ENCODE data around the gene CLN6.
"Not testable (repeated sequence)": the region's sequence is repeated elsewhere in the genome, so short reads cannot be mapped to it uniquely, and the experiment has no call there.

Gene CLN6

DNA sequence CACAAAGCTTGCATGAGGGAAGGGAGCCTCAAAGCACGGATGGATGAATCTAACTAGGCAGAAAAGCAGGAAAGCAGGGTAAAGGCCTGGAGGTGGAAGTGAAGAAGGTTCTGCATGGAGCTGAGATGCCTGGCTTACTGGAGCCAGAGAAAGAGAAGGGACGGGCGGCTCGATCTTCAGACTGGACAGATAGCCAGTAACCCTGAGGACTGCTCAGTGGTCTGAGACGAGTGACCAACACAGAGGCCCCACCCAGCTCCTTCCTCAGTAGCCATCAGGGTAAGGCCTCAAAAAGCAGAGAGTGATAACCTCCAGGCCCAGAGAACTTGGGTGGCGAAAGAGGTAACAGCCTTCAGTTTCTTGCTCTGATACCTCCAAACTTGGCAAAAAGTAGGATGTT, 6.4 kb downstream of the CLN6 start:
- DNase-seq (ENCODE audit: low read depth): no peak

DNA sequence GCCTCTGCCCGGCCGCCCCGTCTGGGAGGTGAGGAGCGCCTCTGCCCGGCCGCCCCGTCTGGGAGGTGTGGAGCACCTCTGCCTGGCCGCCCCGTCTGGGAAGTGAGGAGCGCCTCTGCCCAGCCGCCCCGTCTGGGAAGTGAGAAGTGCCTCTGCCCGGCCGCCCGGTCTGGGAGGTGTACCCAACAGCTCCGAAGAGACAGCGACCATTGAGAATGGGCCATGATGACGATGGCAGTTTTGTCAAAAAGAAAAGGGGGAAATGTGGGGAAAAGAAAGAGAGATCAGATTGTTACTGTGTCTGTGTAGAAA, 7.1 kb downstream of the CLN6 start:
- DNase-seq (ENCODE audit: low read depth): not testable (repeated sequence)

DNA sequence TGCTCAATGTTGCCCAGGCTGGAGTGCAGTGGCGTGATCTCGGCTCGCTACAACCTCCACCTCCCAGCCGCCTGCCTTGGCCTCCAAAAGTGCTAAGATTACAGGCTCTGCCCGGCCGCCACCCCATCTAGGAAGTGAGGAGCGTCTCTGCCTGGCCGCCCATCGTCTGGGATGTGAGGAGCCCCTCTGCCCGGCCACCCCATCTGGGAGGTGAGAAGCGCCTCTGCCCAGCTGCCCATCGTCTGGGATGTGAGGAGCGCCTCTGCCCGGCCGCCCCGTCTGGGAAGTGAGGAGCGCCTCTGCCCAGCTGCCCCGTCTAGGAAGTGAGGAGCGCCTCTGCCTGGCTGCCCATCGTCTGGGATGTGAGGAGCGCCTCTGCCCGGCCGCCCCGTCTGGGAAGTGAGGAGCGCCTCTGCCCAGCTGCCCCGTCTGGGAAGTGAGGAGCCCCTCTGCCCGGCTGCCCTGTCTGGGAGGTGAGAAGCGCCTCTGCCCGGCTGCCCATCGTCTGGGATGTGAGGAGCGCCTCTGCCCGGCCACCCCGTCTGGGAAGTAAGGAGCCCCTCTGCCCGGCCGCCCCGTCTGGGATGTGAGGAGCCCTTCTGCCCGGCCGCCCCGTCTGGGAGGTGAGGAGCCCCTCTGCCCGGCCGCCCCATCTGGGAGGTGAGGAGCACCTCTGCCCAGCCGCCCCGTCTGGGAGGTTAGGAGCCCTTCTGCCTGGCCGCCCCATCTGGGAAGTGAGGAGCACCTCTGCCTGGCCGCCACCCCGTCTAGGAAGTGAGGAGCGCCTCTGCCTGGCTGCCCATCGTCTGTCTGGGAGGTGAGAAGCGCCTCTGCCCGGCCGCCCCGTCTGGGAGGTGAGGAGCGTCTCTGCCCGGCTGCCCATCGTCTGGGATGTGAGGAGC, 7.7 kb downstream of the CLN6 start:
- not testable (repeated sequence) for DNase-seq (ENCODE audit: low read depth)

DNA sequence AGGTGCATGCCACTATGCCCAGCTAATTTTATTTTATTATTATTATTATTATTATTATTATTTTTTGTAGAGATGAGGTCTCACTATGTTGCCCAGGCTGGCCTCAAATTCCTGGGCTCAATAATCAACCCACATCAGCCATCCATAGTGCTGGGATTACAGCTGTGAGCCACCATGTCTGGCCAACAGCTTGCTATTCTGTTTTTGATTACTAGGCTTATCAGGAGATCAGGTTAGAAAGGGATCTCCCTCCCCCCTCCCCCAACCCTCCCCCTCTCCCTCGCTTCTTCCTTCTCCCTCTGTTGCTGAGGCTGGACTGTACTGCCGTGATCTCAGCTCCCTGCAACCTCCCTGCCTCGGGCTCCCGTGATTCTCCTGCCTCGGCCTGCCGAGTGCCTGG, 8.6 kb downstream of the CLN6 start:
- DNase-seq (ENCODE audit: low read depth): no peak

DNA sequence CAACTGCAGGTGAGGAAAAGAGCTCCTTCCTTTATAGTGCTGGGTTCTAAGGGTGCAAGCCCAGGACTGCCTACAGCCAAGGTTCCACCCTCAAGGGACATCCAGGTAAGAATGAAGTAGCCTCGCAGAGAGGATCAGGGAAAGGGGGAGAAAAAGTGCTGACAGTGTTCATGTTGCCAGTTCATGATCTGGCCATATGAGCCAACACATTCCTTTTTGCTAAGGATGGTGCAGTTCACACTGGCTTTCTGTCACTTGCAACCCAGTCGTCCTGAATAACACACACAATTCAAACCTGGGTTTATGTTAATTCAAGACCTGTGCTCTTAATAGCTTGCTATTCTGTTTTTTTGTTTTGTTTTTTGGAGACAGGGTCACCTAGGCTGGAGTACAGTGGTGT, 9.0 kb downstream of the CLN6 start:
- no peak for DNase-seq (ENCODE audit: low read depth)

DNA sequence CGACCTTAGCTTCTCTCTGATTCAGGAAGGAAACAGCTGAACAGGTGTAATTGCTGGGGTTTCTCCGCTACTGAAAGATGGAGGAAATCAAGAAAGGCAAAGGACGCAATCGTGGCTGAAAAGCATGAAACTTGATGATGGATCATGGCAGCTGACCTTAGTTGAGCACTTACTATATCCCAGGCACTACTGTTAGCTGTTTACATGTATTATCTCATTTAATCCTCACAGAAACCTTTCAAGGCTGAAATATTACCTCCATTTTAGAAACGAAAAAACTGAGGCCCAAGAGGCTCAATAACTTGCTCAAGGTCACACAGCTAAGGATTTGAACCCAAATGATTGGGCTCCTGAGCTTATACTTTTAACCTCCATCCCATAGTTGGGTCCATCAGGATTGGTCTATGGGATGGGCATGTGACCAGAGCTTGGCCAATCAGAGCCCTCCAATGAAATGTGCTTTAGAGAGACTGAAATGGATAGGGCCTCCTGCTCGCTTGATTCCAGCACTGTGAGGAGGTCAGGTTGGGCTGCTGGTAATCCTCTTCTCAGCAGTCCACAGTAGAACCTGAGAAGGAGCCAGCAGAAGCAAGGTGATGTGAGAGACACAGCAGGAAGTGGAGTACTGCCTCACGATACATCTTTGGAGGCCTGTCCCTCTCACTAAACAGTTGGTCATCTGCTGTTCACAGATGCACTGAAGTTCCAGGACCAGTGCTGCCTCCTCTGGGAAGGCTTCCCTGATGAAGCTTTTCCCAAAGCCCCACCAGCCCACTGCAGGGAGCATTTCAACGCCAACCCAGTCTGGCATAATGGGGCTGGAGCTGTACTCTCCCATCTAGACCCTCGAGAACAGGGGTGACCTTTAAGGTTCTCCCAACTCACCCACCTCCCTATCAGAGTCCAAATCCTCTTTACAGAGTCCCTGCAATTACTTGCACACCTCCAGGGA, 10.4 kb downstream of the CLN6 start:
- DNase-seq (ENCODE audit: low read depth): no peak

DNA sequence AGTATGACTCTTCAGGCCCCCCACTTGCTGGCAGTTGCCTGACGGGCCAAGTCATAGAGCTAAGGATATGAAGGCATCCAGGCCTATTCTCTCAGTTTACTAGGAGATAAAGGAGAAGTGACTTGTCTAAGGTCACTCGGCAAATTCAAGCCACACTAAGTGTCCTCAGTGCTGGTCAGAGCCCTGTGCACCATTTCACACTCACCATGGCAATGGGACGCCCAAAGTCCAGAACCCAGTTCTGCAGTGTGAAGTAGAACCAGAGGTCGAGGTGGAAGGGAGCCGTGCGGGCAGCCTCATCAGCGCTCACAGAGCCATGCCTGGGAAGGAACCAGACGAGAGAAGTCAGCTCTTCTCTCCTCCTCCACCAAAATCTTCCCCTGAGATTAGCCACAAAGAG, 11.2 kb downstream of the CLN6 start:
- no peak for DNase-seq (ENCODE audit: low read depth)

DNA sequence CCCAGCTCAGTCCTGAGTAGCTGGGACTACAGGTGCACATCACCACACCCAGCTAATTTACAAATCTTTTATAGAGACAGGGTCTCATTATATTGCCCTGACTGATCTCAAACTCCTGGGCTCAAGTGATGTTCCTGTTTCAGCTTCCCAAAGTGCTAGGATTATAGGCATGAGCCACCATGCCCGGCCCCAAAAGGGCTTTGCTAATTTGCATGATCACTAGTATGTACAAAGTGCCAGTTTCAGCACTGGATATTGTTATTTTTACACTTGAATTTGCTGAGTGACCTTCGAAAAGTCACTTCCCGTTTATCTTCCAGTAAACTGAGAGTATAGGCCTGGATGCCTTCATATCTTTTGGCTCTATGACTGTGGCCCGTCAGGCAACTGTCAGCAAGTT, 12.2 kb downstream of the CLN6 start:
- DNase-seq (ENCODE audit: low read depth): no peak

DNA sequence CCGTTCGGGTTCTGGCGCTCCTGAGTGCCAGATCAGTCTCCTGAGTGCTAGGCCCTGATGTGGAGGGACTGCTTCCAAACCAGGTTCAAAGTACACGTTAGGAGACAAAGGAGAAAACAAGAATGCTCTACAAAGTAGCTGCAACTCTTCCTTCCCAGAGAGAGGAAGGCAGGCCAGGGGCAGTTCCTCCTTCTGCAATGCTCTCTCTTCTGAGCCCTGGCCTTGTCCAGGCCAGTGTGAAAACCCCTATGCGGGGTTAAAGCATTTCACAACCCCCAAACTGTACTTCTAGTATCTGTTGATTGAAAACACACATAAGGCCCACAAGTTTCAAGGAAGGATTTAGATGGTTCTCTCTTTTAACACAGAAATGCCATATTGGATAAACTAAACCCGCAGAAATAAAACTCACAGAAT, 14.7 kb downstream of the CLN6 start:
- DNase-seq (ENCODE audit: low read depth): no peak

DNA sequence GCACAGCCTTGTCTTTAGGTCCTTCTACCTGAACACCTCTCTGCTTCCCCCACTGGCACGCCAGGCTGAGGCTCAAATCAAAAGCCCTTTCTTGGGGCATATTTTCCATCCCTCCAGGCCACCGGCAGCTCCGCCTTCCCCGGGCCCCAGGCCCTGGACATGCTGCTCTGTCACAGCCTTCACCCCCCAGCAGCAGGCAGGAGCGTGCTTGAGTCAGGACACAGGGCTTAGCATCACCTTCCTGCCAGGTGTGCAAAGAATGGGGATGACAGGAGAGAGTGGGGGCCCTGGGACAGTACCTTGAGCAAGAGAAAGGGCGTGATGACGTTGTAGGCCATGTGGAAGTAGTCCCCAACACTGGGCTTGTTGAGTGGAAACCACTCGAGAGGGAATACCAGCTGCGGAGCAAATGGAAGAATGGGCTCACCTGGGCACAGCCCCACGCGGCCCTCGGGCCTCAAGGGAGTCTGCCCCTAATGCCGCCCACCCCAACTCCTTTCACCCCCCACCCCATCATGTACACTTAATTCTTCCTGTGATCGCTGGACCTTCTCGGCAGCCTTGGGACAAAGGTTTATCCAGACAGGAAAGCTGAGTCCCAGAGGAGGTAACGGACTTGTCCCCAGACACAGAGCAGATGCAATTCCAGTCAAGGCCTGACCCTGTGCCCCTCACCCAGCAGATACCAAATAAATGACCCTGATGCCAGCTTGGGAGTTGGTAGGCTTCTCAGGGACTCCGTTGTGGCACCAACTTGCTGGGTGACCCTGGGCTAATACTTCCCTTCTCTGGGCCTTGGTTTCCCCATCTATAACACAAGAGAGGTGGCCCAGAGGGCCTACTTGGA, 15.3 kb downstream of the CLN6 start:
- no peak for DNase-seq (ENCODE audit: low read depth)

DNA sequence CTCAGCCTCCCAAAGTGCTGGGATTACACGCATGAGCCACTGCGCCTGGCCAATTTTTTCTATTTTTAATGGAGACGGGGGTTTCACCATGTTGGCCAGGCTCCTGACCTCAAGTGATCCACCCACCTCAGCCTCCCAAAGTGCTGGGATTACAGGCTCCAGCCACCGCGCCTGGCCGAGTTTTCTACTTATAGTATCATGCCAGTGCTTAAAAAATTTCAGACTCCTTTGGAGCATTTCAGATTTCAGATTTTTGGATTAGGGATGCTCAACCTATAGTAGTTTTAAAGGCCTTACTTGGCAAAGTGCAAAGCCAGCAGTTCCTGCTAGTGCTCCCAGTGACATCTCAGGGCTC, 16.1 kb downstream of the CLN6 start:
- DNase-seq (ENCODE audit: low read depth): not testable (repeated sequence)

DNA sequence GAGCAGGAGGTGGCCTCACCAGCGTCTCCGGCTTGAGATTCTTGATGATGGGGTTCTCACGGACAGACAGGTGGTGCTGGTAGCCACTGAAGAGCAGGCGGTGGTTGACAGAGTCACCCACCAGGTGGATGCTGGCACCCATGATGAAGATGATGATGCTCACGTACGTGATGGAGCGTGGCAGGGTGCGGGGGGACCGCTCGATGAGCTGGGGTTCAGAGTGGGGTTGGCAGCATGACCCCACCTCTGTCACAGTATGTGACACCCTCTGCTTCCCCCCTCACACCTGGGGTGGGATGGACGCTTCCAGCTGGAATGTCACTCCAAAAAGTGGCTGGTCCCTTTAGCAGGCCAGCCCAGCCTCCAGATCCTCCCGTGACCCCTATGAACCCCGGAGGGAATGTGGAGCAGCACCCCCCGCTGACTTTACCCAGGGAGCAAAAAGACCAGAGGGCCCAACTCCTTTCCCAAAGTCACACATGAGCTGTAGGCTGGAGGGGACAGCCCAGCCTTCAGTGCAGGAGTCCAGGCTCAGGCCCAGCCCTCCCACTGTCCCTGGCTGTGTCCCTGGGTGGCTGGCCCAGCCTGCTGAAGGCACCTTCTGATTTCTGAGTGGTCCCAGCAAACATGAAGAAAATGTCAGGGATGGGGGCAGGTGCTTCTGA, 17.7 kb downstream of the CLN6 start:
- no peak for DNase-seq (ENCODE audit: low read depth)

DNA sequence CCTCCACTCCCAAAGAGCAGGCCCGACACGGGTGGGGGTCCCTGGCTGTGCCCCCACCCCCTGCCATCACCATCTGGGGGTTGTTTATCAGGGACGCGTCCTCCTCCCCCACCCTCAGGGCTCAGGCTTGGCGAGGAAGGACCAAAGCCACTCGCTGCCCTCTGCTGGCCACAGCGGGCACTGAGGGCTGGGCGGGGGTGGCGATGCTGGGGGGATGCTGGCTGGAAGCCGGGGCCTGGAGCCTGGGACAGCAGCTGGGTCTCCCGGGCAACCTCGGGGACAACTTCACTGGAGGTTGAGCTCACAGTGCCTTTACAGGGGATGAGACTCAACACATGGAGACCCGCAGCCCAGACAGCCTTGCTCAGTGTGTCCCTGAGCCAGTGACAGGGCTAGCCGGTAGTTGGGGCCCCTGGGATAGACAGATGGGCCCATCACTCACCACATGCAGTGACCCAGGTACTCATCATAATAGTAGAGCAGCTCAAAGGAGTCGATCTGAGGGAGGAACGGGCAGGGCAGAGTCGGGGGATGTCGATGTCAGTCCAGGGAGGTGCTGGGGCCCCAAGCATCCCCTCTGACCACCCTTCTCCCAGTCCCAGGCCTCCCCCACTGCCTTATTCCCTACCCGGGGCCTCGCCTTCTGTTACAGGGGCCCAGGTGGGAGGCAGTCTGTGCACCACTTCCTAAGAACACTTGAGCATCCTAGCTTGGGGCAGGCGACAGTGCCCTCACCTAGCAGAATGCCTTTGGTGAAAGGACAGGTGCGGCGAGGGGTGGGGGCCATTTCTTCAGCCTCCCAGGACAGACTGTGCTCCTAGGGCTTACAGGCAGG, 18.5 kb downstream of the CLN6 start:
- no peak for DNase-seq (ENCODE audit: low read depth)

DNA sequence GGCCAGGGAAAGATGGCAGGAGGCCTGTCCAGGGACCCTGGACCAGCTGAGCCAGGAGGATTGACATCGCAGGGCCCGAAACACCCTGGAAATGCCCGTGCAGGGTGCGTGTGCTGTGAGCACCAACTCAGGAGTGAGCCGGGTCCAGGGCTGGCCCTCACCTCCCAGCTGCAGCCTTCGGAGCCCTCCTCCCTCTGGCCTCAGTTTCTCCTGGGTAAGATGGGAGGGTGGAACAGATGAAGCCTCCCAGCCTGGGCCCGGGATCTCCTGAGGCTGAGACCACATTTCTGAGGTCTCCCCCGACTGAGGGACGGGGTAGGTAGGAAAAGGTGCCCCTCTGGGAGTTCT, 19.1 kb downstream of the CLN6 start:
- no peak for DNase-seq (ENCODE audit: low read depth)

DNA sequence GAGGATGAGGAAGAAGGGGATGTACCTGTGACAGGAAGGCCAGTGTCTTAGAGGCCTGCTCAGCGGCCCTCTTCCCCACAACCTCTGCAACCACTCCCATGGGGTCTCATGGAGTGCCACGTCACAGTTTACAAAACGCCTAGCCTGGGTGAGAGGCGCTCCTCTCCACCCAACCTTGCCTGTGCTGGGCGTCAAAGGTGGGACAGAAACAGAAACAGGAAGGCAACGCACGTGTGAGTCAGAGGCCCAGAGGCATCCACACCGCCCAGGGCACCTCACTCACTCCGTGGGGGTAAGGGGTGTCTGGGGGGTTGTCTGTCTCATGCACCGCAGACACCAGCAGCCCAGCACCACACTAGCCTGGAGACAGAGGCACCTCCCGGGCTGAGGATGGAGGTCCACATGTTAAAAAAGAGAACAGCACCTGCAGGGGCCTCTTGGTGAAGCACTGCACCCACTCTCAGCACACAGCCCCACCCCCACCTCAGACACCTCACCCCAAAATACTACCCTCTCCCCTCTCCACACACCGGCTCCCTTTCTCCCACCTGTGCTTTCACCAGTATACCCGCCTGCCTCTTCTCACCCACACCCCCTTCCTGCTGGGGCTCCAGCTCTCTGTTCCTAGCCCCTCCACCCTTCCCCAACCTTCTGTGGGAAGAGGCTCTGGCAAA, 19.7 kb downstream of the CLN6 start:
- DNase-seq (ENCODE audit: low read depth): no peak

DNA sequence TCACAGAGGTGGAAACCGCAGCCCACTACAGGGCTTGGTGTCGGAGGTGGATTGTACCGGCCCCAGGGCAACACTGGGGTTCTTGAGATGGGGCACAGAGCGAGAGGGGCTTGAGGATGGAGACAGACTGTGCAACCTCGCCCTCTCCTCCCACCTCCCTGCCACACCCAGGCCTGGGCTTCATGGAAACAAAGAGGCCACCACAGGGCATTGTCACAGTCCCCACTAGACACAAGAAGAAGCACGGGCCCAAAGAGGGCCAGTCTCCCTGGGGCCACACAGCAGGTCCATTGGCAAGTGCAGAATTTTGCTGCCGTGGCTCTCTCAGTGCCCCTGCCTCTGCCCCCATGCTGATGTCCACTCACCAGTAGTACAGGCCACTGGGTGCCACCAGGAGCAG, 20.3 kb downstream of the CLN6 start:
- DNase-seq (ENCODE audit: low read depth): no peak

DNA sequence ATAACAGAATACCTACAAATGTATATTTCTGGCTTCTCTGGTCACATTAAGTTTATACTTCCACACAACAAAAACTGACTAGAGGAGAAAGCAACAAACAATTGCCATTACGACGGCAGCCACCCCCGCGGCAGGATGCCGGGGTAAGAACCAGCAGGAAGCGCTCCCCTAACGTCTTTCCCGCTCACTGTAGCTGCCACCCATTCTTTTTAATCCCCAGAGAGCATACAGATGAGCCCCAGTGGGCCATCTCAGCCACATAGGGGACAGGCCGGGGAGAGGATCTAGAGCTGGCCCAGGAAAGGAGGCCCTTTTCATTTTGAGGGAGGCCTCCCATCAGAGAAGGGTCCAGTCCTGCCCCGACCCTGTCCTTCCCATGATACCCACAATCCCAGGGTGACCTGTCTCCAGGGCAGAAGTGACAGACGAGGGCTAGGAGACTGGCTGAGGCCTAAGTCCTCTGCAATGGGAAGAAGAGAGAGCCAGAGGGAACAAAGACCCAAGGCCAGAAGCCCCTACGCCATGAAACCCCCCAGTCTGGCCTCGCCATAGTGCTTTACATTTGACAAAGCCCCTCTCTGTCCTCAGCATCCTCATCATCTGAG, 20.8 kb downstream of the CLN6 start:
- DNase-seq (ENCODE audit: low read depth): no peak

DNA sequence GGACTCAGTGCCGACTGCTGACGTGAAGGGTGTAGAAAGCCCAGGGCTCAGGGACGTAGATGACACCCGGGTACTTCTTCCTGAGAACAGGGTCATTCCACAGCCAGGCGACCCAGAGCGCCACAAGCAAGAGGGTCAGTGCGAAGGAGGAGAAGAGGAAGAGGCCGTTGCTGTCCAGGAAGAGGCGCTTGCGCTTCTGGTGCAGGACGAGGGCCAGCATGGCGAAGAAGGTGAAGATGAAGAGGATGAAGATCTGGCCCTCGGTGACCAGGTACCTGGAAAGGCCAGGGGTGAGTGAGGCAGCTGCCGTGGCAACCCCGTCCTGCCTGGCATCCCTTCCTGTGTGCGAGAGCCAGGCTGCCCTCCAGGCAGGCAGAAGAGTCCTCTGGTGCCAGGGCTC, 21.4 kb downstream of the CLN6 start:
- no peak for DNase-seq (ENCODE audit: low read depth)

DNA sequence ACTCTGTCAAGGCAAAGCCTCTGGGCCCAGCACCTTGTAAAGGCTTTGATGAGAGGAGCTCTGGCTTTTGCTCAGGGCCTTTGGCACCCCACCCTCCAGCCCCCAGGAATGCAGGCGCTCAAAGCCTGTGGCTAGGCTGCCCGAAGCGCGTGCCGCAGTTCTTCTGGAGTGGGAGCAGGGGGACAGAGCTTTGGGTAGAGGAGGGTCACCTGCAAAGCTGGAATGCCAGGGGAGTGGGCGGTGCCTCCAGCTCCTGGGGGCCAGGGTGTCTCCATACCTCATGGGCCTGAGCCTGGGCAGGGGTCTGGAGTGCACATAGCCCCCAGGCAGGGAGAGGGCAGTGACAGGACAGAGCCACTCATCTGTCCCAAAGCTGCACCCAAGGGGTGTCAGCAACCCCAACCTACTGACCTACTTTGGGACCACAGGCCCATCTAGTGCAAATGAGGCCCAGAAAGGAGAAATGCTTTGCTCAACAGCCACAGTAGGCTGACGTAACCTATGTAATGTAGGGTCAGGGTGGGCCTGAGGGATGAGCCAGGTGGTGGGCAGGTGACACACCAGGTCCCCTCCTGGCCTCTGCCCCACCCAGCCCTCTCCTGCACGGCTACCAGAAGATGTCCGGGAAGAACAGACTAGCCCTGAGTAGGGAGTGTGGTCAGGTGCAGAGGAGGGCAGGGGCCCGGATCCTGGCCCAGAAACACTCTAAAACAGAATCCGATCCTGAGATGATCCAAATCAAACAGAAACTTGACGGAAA, 22.2 kb downstream of the CLN6 start:
- no peak for DNase-seq (ENCODE audit: low read depth)

Data from stimulated activated CD8-positive, alpha-beta memory T cell treated with anti-CD3 and anti-CD28 coated beads, Interleukin-12 subunit alpha, Interleukin-12 subunit beta, amount 100 ng/mL, for 1 hour (primary cell).